HG03060 (cell line): ENCODE results near the gene QPRT.
"Not testable (repeated sequence)": the region's sequence is repeated elsewhere in the genome, so short reads cannot be mapped to it uniquely, and the experiment has no call there.

Experiments used
- ATAC-seq: cut with Tn5 transposase; IDR thresholded peaks from one replicate; pipeline ENCODE4 v1.9.1; 2021; ENCODE audit warnings: low read depth, moderate number of reproducible peaks; ENCODE audit not compliant: unreplicated experiment

Gene QPRT

DNA sequence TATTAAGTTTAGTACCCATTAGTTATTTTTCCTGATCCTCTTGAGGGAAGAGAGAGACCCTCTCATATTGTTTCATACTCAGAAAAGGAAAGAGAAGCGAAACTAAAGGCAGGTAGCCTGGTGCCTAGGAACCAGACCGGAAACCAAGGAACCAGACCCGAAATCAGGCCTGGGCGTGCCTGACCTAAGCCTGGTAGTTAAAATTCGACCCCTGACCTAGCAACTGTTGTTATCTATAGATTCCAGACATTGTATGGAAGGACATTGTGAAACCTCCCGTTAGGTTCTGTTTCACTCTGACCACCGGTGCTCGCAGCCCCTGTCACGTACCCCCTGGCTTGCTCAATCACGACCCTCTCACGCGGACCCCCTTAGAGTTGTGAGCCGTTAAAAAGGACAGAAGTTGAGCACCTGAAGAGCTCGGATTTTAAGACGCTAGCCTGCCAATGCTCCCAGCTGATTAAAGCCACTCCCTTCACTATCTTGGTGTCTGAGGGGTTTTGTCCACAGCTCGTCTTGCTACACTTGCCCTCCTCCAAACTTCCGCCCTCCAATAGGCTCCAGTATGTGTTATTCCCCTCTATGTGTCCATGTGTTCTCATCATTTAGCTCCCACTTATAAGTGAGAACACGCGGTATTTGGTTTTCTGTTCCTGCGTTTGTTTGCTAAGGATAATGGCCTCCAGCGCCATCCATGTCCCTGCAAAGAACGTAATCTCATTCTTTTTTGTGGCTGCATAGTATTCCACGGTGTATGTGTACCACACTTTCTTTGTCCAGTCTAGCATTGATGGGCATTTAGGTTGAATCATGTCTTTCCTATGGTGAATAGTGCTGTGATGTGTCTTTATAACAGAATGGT lies 10.7 kb downstream of the QPRT start:
- not testable (repeated sequence) for ATAC-seq

DNA sequence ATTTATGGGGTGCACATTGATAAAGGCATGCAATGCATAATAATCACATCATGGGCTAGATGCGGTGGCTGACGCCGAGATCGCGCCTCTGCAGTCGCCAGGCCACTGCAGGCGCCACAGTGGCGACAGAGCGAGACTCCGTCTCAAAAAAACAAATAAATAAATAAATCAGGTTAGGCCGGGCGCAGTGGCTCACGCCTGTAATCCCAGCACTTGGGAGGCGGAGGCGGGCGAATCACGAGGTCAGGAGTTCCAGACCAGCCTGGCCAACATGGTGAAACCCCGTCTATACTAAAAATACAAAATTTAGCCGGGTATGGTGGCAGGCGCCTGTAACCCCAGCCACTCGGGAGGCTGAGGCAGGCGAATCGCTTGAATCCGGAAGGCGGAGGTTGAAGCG lies 13.6 kb downstream of the QPRT start:
- ATAC-seq = not testable (repeated sequence)

GRCh38 chr16:29694384-29695195 lies 15.6 kb downstream of the QPRT start:
- ATAC-seq = no peak

- not testable (repeated sequence) for ATAC-seq
Measured at GRCh38 chr16:29695675-29696074, 16.7 kb downstream of the QPRT start.

GRCh38 chr16:29696881-29697331 lies 17.9 kb downstream of the QPRT start:
- ATAC-seq = no peak

DNA sequence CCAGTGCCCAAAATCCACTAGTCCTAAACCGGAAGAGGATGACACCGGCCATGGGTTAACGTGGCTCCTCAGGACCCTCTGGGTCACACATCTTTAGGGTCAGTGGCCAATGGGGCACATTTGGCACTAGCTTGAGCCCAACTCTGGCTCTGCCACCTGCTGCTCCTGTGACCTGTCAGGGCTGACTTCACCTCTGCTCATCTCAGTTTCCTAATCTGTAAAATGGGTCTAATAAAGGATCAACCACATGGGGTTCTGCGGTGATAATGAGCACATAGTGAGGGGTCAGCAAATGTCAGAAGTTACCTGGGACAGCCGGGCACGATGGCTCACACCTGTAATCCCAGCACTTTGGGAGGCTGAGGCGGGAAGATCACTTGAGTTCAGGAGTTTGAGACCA lies 18.4 kb downstream of the QPRT start:
- ATAC-seq = no peak

GRCh38 chr16:29698042-29698441 lies 19.1 kb downstream of the QPRT start:
- no peak for ATAC-seq

- no peak for ATAC-seq
Measured at GRCh38 chr16:29698484-29699323, 19.7 kb downstream of the QPRT start.

DNA sequence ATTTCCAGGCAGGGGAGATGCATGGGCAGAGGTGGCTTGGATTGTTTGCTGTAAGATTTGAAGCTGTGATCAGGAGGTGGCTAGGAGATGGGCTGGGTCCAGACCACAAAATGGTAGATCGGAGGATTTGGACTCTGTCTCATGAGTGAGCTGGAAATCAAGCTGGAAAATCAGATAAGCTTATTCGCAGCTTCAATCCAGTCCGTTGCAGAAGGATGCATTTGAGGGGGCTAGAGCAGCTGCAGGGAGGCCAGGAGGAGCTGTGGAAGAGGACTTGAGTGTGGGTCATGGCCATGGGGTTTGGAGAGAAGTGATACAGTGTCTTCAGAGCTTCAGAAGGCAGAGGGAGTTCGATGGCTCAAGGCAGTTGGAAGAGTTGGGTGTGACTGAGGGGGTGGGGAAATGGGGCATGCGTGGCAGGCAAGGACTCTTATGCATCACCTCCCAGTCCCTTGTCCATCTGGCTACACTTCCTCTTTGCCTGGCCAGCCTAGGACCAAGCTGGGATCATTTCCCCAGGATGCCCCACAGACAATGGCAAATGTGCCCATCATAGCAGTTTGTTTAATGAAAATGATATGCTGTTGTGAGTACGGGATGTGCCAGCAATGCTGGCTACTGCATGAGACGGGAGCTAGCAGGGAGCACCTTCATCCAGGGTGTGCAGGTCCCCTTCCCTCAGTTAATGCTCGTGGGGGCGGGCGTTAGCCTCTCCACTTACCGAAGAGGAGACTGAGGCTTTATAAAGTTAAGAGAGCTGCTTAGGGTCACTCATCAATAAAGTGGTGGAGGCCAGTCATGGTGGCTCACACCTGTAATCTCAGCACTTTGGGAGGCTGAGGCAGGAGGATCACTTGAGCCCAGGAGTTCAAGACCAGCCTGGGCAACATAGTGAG lies 20.6 kb downstream of the QPRT start:
- ATAC-seq = no peak

- no peak for ATAC-seq
Measured at GRCh38 chr16:29700253-29700987, 21.4 kb downstream of the QPRT start.

GRCh38 chr16:29701214-29701555 lies 22.2 kb downstream of the QPRT start:
- ATAC-seq = no peak

- ATAC-seq = peak; percentile 42
Measured at GRCh38 chr16:29702269-29702668, 23.3 kb downstream of the QPRT start.

DNA sequence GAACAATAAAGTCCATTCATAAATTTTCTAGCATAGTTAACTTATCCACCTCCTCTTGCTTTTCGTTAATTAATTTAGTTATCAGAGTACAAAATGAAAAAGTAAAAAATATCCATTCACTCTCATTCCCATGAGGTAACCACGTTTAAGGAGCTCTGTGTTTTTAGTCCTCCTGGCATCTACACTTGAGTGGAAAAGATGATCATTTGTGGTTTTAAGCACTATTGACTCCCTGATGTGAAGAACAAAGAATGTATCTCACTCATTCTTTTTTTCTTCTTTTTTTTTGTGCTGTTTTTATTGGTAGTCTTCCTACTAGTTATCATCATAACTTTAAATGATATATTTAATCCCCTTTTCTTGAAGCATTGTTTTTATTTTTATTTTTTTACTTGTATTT lies 26.1 kb downstream of the QPRT start:
- no peak for ATAC-seq

DNA sequence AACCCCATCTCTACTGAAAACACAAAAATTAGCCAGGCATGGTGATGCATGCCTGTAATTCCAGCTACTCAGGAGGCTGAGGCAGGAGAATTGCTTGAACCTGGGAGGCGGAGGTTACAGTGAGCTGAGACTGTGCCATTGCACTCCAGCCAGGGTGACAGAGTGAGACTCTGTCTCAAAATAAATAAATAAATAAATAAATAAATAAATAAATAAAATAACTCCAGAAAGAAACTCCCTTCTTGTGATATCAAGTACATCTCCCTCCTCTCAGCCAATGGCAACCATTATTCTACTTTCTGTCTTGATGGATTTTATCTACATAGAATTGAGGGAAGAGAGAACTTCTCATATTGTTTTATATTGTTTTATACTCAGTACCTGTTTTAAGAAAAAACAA lies 28.2 kb downstream of the QPRT start:
- ATAC-seq = not testable (repeated sequence)

DNA sequence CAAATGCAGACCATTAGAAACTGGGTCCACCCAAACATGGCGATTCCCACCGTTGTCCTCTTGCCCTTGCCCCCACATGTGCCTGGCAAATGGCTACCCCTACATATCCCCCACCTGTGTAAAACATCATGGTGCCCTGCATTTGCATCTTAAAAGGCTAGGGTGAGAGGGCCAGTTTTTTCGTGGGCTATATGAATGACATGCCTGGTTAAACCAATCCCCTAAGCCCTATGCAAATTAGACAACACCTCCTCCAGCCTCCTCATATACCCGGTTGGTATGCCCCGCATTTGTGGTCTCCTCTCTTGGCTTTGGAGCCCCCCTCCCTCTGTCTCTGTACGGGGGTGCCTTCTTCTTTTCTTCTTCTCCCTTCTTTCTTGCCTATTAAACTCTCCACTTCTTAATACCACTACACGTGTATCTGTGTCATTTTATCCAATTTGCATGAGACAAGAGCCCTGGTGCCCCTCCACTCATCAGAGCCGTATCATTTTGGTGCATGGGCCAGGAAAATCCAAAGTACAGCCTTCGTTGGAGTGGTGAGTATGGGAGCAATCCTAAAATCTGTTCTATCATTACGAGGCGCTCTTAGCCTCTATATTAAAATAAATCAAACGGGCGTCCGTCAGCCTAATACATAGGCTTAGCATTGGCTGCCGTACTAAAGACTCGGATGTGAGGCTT lies 30.1 kb downstream of the QPRT start:
- no peak for ATAC-seq

DNA sequence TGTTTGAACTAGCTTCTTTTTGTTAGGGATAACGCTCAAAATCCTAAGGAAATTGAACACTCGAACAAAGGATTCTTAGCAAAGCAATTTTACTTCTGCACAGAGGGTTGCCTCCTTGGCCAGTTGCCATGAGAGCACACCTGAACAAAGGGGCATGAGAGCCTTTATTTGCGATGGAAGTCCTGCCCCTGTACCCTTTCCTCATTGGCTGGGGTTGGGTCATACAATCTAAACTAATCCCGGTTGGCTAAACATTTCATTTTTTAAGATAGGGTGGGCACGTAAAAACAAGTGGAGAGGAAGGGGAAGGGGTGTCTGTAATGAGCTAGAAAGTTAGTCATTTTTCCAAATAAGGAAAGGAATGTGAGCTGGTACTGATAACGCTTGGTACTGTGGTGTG lies 30.7 kb downstream of the QPRT start:
- not testable (repeated sequence) for ATAC-seq

GRCh38 chr16:29710227-29711219 lies 31.5 kb downstream of the QPRT start:
- ATAC-seq = no peak
